Medulla oblongata (tissue), 1 donor: Measurements from ENCODE around the gene OPCML.

Source experiments
- DNase-seq: peaks from one replicate; pipeline ENCODE4 v3.0.0-alpha.2; 2015; ENCODE audit errors: extremely low spot score

The OPCML gene

GRCh38 chr11:133134314-133135173 is 397.8 kb downstream of the OPCML start:
- DNase-seq = peak; percentile 77

- DNase-seq = no peak
Measured at GRCh38 chr11:133133606-133134005, 398.7 kb downstream of the OPCML start.

- DNase-seq = no peak
Measured at GRCh38 chr11:133133050-133133449, 399.3 kb downstream of the OPCML start.

- DNase-seq = no peak
Measured at GRCh38 chr11:133127741-133128140, 404.6 kb downstream of the OPCML start.

- no peak for DNase-seq
Measured at GRCh38 chr11:133123796-133124195, 408.5 kb downstream of the OPCML start.

GRCh38 chr11:133123366-133123765 is 408.9 kb downstream of the OPCML start:
- no peak for DNase-seq

- no peak for DNase-seq
Measured at GRCh38 chr11:133122256-133122655, 410.0 kb downstream of the OPCML start.

- no peak for DNase-seq
Measured at GRCh38 chr11:133118563-133119268, 413.6 kb downstream of the OPCML start.

GRCh38 chr11:133115099-133115498 is 417.2 kb downstream of the OPCML start:
- no peak for DNase-seq

- DNase-seq = no peak
Measured at GRCh38 chr11:133107763-133108162, 424.5 kb downstream of the OPCML start.

- DNase-seq = no peak
Measured at GRCh38 chr11:133107136-133107535, 425.2 kb downstream of the OPCML start.

- DNase-seq = no peak
Measured at GRCh38 chr11:133106417-133106816, 425.9 kb downstream of the OPCML start.

- no peak for DNase-seq
Measured at GRCh38 chr11:133104009-133104744, 428.1 kb downstream of the OPCML start.

- no peak for DNase-seq
Measured at GRCh38 chr11:133096981-133097380, 435.3 kb downstream of the OPCML start.

GRCh38 chr11:133086518-133086917 is 445.8 kb downstream of the OPCML start:
- DNase-seq = no peak

GRCh38 chr11:133082841-133083488 is 449.3 kb downstream of the OPCML start:
- DNase-seq = peak; percentile 63

- DNase-seq = no peak
Measured at GRCh38 chr11:133082453-133082781, 449.9 kb downstream of the OPCML start.

- no peak for DNase-seq
Measured at GRCh38 chr11:133081730-133082452, 450.4 kb downstream of the OPCML start.

GRCh38 chr11:133081020-133081419 is 451.3 kb downstream of the OPCML start:
- no peak for DNase-seq

- peak; percentile 63 for DNase-seq
Measured at GRCh38 chr11:133078591-133079404, 453.5 kb downstream of the OPCML start.
